ENCODE results near the gene ITPK1.

ITPK1 gene

GRCh38 chr14:93010522-93011140 is 105.1 kb downstream of the ITPK1 start:
- DNase-seq (ENCODE audit: low read depth in 2 of 2) = no peak

GRCh38 chr14:93010130-93010499 is 105.6 kb downstream of the ITPK1 start:
- DNase-seq (ENCODE audit: low read depth in 2 of 2) = no peak

GRCh38 chr14:93009471-93010129 is 106.1 kb downstream of the ITPK1 start:
- no peak for DNase-seq (ENCODE audit: low read depth in 2 of 2)

GRCh38 chr14:93008381-93008780 is 107.3 kb downstream of the ITPK1 start:
- no peak for DNase-seq (ENCODE audit: low read depth in 2 of 2)

- no peak for DNase-seq (ENCODE audit: low read depth in 2 of 2)
These were observed 108.3 kb downstream of the ITPK1 start for GRCh38 chr14:93007225-93007997.

GRCh38 chr14:93006567-93007051 is 109.1 kb downstream of the ITPK1 start:
- no peak for DNase-seq (ENCODE audit: low read depth in 2 of 2)

GRCh38 chr14:93005838-93006237 is 109.9 kb downstream of the ITPK1 start:
- no peak for DNase-seq (ENCODE audit: low read depth in 2 of 2)

- no peak for DNase-seq (ENCODE audit: low read depth in 2 of 2)
These were observed 110.5 kb downstream of the ITPK1 start for GRCh38 chr14:93005135-93005813.

GRCh38 chr14:93004699-93005082 is 111.0 kb downstream of the ITPK1 start:
- no peak for DNase-seq (ENCODE audit: low read depth in 2 of 2)

GRCh38 chr14:93003945-93004698 is 111.6 kb downstream of the ITPK1 start:
- no peak for DNase-seq (ENCODE audit: low read depth in 2 of 2)

- no peak for DNase-seq (ENCODE audit: low read depth in 2 of 2)
These were observed 112.8 kb downstream of the ITPK1 start for GRCh38 chr14:93002851-93003298.

- no peak for DNase-seq (ENCODE audit: low read depth in 2 of 2)
These were observed 113.7 kb downstream of the ITPK1 start for GRCh38 chr14:93002049-93002448.

GRCh38 chr14:92998946-92999345 is 116.8 kb downstream of the ITPK1 start:
- DNase-seq (ENCODE audit: low read depth in 2 of 2) = no peak

- no peak for DNase-seq (ENCODE audit: low read depth in 2 of 2)
These were observed 118.2 kb downstream of the ITPK1 start for GRCh38 chr14:92997343-92998061.

GRCh38 chr14:92995620-92996019 is 120.1 kb downstream of the ITPK1 start:
- DNase-seq (ENCODE audit: low read depth in 2 of 2) = no peak

GRCh38 chr14:92994942-92995341 is 120.8 kb downstream of the ITPK1 start:
- no peak for DNase-seq (ENCODE audit: low read depth in 2 of 2)

- DNase-seq (ENCODE audit: low read depth in 2 of 2) = no peak
These were observed 121.5 kb downstream of the ITPK1 start for GRCh38 chr14:92994131-92994676.

- DNase-seq (ENCODE audit: low read depth in 2 of 2) = no peak
These were observed 122.4 kb downstream of the ITPK1 start for GRCh38 chr14:92993302-92993701.

GRCh38 chr14:92991536-92991935 is 124.2 kb downstream of the ITPK1 start:
- DNase-seq (ENCODE audit: low read depth in 2 of 2) = no peak

Data from stimulated activated CD4-positive, alpha-beta T cell treated with anti-CD3 and anti-CD28 coated beads, Interleukin-1b, Interleukin-23, amount 100 ng/mL, for 1 hour (primary cell).